K562 (cell line): ENCODE results near the gene CDH12.

Experiments used
- BRCA1 ChIP-seq, 2 experiments: fragments of 450-650 bp in 1 of 2; sonication (generic) in 1 of 2; formaldehyde crosslinking in 1 of 2; IDR thresholded peaks; 2 replicates each; pipeline versions ENCODE4 v1.5.0 to v1.6.1; 2017 to 2020; ENCODE audit warnings: mild to moderate bottlenecking in 1 of 2, missing genetic modification reagents in 1 of 2
- ETV6 ChIP-seq, 3 experiments: fragments of 150-350 bp in 1 of 3; sonication (generic) in 1 of 3; formaldehyde crosslinking in 1 of 3; IDR thresholded peaks; 2 replicates each; pipeline versions ENCODE4 v1.6.1 to v1.8.0; 2014 to 2022; ENCODE audit warnings: borderline replicate concordance in 2 of 3, low read depth in 2 of 3, antibody characterized with exemption in 1 of 3, low read length in 1 of 3, mild to moderate bottlenecking in 1 of 3, missing genetic modification reagents in 1 of 3
- JUN ChIP-seq, 2 experiments: sonication (generic) in 1 of 2; formaldehyde crosslinking in 1 of 2; IDR thresholded peaks; 2 replicates each; pipeline versions ENCODE4 v1.6.1 to v1.8.0; 2012 to 2022; ENCODE audit warnings: borderline replicate concordance in 2 of 2, mild to moderate bottlenecking in 2 of 2, improper control_type of control experiment in 1 of 2, low read depth in 1 of 2, low read length in 1 of 2, missing genetic modification reagents in 1 of 2
- JUNB ChIP-seq: fragments of 450-650 bp; formaldehyde crosslinking; conservative IDR thresholded peaks from 2 replicates; pipeline ENCODE4 v1.4.0; 2020; ENCODE audit warnings: mild to moderate bottlenecking
- PRMT5 ChIP-seq: sonication (generic); formaldehyde crosslinking; IDR thresholded peaks from 2 replicates; pipeline ENCODE4 v1.5.0; 2020; ENCODE audit warnings: missing genetic modification reagents
- SMC3 ChIP-seq: conservative IDR thresholded peaks from 2 replicates; pipeline ENCODE4 v1.6.1; 2011; ENCODE audit warnings: low read depth, low read length, improper control_type of control experiment; ENCODE audit not compliant: insufficient read depth
- TAF1 ChIP-seq: IDR thresholded peaks from 2 replicates; pipeline ENCODE4 v1.6.1; 2011; ENCODE audit warnings: mild to moderate bottlenecking, low read length, moderate library complexity; ENCODE audit not compliant: insufficient read depth, control insufficient read depth, severe bottlenecking; ENCODE audit errors: extremely low read depth
- YY1 ChIP-seq, 3 experiments: IDR thresholded peaks; 2 replicates each; pipeline ENCODE4 v1.6.1; 2011; ENCODE audit warnings: low read length in 2 of 3, mild to moderate bottlenecking in 2 of 3, moderate library complexity in 2 of 3, borderline replicate concordance in 1 of 3, control low read depth in 1 of 3, low read depth in 1 of 3; ENCODE audit not compliant: insufficient read depth in 3 of 3, insufficient replicate concordance in 2 of 3, control insufficient read depth in 1 of 3, insufficient read length in 1 of 3; ENCODE audit errors: extremely low read depth in 1 of 3
- ZFP1 ChIP-seq: fragments of 450-650 bp; formaldehyde crosslinking; IDR thresholded peaks from 2 replicates; pipeline ENCODE4 v1.4.0; 2020; ENCODE audit warnings: mild to moderate bottlenecking, mixed read lengths
- ZNF124 ChIP-seq: sonication (generic); formaldehyde crosslinking; IDR thresholded peaks from 2 replicates; pipeline ENCODE4 v1.8.1; 2022; ENCODE audit warnings: missing genetic modification reagents
- ZSCAN29 ChIP-seq: fragments of 450-650 bp; IDR thresholded peaks from 2 replicates; pipeline ENCODE4 v1.6.1; 2017
- TF ChIP-seq, protein P1 (sequence below), 3 experiments: IDR thresholded peaks in 2 of 3; conservative IDR thresholded peaks in 1 of 3; 2 replicates each; pipeline ENCODE4 v1.5.1; 2011 to 2012; ENCODE audit warnings: low read length in 3 of 3, mild to moderate bottlenecking in 3 of 3, control low read depth in 2 of 3, improper control_type of control experiment in 1 of 3, inconsistent platforms in 1 of 3, low read depth in 1 of 3, mixed read lengths in 1 of 3, moderate library complexity in 1 of 3; ENCODE audit not compliant: insufficient read depth in 2 of 3
- TF ChIP-seq, protein P2 (sequence below): sonication (generic); formaldehyde crosslinking; IDR thresholded peaks from 2 replicates; pipeline ENCODE4 v1.8.0; 2022; ENCODE audit warnings: missing genetic modification reagents, mild to moderate bottlenecking, borderline replicate concordance
- TF ChIP-seq, protein P3 (sequence below): sonication (generic); formaldehyde crosslinking; IDR thresholded peaks from 2 replicates; pipeline ENCODE4 v1.9.0; 2022; ENCODE audit warnings: mild to moderate bottlenecking, missing genetic modification reagents

DNA sequence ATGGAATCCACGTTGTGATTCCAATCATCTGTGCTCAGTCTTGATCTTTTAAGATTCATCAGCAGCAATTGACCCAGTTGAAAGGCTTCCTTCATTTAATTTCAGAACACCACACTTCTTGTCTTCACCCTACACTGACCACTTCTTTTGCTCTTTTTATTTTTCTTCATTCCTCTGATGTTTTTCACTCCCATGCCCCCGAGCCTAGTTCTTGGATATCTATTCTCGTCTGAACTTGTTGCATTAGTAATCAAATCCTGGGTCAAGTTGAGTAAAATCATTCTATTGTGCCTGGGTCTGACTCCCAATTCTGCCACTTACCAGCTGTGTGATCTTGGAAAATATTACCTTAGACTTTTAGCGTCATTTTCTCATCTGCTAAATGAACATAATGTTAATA is 356.5 kb downstream of the CDH12 start:
- TF ChIP-seq YY1 (IDR thresholded peaks at IDR 0.05; ENCODE audit: borderline replicate concordance in 1 of 3, control insufficient read depth in 1 of 3, extremely low read depth in 1 of 3, insufficient read depth in 3 of 3, insufficient read length in 1 of 3, insufficient replicate concordance in 2 of 3, low read depth in 1 of 3, low read length in 2 of 3) (no peak), ETV6 (IDR thresholded peaks at IDR 0.05; ENCODE audit: borderline replicate concordance in 1 of 2, low read depth in 2 of 2, low read length in 1 of 2) (no peak), ETV6 (CRISPR knock-in tag; IDR thresholded peaks at IDR 0.05; ENCODE audit: borderline replicate concordance) (no peak), ZSCAN29 (no peak), JUNB (CRISPR knock-in tag) (no peak), BRCA1 (IDR thresholded peaks at IDR 0.05) (no peak), BRCA1 (CRISPR knock-in tag; IDR thresholded peaks at IDR 0.05) (no peak), ZNF124 (CRISPR knock-in tag) (no peak), PRMT5 (CRISPR knock-in tag) (no peak), TAF1 (no peak), SMC3 (no peak), JUN (IDR thresholded peaks at IDR 0.05; ENCODE audit: borderline replicate concordance, low read depth, low read length) (no peak), JUN (CRISPR knock-in tag; IDR thresholded peaks at IDR 0.05; ENCODE audit: borderline replicate concordance) (no peak), ZFP1 (CRISPR knock-in tag) (no peak)
- TF ChIP-seq, protein P1, sequence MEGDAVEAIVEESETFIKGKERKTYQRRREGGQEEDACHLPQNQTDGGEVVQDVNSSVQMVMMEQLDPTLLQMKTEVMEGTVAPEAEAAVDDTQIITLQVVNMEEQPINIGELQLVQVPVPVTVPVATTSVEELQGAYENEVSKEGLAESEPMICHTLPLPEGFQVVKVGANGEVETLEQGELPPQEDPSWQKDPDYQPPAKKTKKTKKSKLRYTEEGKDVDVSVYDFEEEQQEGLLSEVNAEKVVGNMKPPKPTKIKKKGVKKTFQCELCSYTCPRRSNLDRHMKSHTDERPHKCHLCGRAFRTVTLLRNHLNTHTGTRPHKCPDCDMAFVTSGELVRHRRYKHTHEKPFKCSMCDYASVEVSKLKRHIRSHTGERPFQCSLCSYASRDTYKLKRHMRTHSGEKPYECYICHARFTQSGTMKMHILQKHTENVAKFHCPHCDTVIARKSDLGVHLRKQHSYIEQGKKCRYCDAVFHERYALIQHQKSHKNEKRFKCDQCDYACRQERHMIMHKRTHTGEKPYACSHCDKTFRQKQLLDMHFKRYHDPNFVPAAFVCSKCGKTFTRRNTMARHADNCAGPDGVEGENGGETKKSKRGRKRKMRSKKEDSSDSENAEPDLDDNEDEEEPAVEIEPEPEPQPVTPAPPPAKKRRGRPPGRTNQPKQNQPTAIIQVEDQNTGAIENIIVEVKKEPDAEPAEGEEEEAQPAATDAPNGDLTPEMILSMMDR (IDR thresholded peaks at IDR 0.05 in 2 of 3, conservative IDR thresholded peaks at IDR 0.05 in 1 of 3; ENCODE audit: insufficient read depth in 2 of 3, low read depth in 1 of 3, low read length in 3 of 3), result no peak
- TF ChIP-seq, protein P2, sequence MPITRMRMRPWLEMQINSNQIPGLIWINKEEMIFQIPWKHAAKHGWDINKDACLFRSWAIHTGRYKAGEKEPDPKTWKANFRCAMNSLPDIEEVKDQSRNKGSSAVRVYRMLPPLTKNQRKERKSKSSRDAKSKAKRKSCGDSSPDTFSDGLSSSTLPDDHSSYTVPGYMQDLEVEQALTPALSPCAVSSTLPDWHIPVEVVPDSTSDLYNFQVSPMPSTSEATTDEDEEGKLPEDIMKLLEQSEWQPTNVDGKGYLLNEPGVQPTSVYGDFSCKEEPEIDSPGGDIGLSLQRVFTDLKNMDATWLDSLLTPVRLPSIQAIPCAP (CRISPR knock-in tag), result no peak
- TF ChIP-seq, protein P3, sequence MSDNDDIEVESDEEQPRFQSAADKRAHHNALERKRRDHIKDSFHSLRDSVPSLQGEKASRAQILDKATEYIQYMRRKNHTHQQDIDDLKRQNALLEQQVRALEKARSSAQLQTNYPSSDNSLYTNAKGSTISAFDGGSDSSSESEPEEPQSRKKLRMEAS (CRISPR knock-in tag), result no peak
